Subcutaneous adipose tissue (tissue), 4 donors: ENCODE measurements around the gene AUTS2. TPM values are rescaled to one million over a fixed set of nuclear protein-coding genes. Genes with fewer than 3 reads are reported as not detected.

ENCODE experiments used
- total RNA-seq, 4 donors: library from RNA; depleted of rRNA; stranded (reverse); fragments of >200 nt; gene quantifications; one replicate each; pipeline ENCODE4 v1.1.0, GENCODE V29; 2016
- TF ChIP-seq, protein P1 (sequence below): fragments of 450-650 bp; IDR thresholded peaks from one replicate; pipeline ENCODE4 v1.5.1; 2016; ENCODE audit warnings: low read depth, mild to moderate bottlenecking, control low read depth, antibody characterized with exemption, moderate library complexity

The AUTS2 gene
- total RNA-seq, 4 donors from 2014 or later, result 22.4 to 46.9 (median 27.4) TPM

DNA sequence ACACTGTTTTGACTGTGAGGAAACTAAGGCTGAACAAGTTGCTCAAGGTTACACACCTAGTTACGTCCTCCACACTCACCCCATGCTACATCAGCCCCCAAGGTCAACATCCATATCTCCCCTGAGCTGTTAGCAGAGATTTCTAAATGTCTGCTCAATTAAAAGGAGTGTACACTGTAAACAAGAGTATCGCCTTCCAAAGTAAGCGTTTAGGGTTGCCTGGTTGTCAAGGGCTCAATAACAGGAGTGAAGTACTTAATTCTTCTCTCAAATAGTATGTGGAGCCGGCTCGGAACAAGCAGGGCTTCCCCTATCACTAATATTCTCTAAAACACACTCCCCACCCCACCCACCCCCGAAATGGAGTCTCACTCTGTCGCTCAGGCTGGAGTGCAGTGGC is 1120.8 kb downstream of the AUTS2 start:
- TF ChIP-seq, protein P1, sequence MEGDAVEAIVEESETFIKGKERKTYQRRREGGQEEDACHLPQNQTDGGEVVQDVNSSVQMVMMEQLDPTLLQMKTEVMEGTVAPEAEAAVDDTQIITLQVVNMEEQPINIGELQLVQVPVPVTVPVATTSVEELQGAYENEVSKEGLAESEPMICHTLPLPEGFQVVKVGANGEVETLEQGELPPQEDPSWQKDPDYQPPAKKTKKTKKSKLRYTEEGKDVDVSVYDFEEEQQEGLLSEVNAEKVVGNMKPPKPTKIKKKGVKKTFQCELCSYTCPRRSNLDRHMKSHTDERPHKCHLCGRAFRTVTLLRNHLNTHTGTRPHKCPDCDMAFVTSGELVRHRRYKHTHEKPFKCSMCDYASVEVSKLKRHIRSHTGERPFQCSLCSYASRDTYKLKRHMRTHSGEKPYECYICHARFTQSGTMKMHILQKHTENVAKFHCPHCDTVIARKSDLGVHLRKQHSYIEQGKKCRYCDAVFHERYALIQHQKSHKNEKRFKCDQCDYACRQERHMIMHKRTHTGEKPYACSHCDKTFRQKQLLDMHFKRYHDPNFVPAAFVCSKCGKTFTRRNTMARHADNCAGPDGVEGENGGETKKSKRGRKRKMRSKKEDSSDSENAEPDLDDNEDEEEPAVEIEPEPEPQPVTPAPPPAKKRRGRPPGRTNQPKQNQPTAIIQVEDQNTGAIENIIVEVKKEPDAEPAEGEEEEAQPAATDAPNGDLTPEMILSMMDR, result no peak

DNA sequence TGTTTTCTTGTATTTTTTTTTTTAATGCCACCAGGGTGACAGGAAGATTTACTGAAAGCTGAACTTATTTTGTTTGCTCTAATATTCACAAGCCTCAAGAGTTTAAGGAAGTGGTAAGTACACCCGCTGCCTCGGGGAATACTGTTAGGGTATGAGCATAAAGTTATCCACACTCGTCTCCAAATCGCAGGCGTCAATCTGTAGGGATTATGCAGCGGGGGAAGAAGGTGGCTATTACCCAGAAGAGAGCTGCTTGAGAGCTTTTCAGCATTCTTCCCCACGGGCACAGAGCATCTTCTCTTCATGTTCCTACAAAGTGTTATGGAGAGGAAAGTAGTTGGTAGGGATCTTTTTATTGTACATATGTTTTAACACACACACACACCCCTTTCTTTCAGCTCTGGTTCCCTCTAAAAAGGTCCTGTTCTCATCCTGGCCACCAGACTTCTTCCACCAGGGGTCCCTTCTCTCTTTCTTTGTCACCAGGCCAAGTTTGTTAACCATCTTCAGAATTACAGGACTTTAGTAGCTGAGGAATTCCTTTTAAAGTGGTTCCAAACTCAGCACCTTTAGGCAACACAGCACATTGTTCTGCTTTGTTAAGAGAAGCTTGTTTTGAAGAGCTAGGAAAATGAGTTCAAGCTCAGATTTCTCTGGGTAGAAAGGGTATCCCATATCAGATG is 1122.1 kb downstream of the AUTS2 start:
- TF ChIP-seq, protein P1, result no peak

DNA sequence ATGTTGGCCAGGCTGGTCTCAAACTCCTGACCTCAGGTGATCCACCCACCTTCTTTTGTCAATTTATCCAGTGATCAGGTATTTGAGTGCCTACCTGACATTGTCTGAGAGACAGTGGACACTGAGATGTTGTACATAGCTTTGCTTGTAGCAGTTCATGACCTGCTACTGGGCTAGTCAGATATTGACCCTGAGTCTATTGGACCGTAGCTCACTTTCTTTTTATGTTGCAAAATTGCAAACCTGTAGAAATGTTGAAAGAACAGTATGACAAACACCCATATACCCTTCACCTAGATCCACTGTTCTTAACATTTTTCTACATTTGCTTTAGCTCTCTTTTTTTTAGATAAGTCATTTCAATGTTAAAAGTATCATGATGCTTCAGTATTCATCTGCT is 1123.2 kb downstream of the AUTS2 start:
- TF ChIP-seq, protein P1, result no peak

GRCh38 chr7:70723339-70723738 is 1125.1 kb downstream of the AUTS2 start:
- TF ChIP-seq, protein P1, result no peak

- TF ChIP-seq, protein P1, result no peak
Measured at GRCh38 chr7:70725448-70725847, 1127.2 kb downstream of the AUTS2 start.

- TF ChIP-seq, protein P1, result no peak
Measured at GRCh38 chr7:70726294-70726693, 1128.0 kb downstream of the AUTS2 start.

GRCh38 chr7:70726951-70727378 is 1128.7 kb downstream of the AUTS2 start:
- TF ChIP-seq, protein P1, result no peak
